Mammary epithelial cell (primary cell): Measurements from ENCODE around the gene SLX1A.

Source experiments
- EZH2 ChIP-seq: IDR thresholded peaks from 2 replicates; pipeline ENCODE4 v1.6.1; 2012; ENCODE audit warnings: low read length, inconsistent platforms, borderline replicate concordance
- TF ChIP-seq, protein P1 (sequence below), 2 donors: IDR thresholded peaks in 1 of 2; conservative IDR thresholded peaks in 1 of 2; 2 replicates each; pipeline ENCODE4 v1.5.1; 2011 to 2012; ENCODE audit warnings: inconsistent platforms in 2 of 2, low read length in 2 of 2, mild to moderate bottlenecking in 2 of 2, control low read depth in 1 of 2, low read depth in 1 of 2; ENCODE audit not compliant: insufficient read depth in 1 of 2; ENCODE audit errors: extremely low read depth in 1 of 2

DNA sequence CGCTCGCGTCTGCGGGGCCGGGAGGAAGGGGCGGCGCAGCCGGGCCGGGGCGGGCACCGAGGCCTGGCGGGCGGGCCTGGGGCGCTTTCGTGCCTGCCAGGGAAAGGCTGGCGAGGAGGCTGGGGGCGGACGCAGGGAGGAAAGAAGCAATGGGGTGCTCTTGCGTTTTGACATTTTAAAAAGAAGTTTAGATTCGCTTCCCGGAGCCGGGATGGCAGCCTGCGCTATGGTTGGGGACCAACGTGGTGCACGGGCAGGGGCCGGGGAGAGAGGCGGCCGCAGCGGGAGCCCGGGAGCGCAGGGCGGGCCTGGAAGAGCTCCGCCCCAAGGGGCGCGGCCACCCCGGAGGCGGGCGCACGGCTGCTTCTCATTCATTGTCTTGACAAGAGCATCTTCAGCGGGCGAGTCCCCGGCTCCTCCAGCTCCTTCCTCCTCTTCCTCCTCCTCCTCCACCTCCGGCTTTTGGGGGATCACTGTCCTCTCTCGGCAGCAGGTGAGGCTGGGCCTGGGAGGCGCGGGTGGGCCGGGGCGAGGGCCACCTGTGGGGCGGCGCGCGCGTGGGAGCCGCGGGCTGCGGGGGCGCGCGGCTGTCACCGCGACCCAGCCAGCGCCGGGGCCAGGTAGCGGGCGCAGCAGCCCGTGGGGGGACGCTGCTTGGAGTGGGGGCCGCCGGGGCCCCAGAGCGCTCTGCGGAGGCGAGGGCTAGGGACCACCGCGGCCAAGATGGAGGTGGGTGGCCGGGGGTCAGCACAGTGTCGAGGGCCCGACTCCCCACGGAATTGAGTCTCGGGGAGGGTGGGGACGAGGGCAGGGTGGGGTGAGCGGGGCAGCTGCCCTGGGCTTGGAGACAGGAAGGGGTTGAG is 10.2 kb upstream of the SLX1A start, which contains the start of gene CORO1A:
- TF ChIP-seq, protein P1, sequence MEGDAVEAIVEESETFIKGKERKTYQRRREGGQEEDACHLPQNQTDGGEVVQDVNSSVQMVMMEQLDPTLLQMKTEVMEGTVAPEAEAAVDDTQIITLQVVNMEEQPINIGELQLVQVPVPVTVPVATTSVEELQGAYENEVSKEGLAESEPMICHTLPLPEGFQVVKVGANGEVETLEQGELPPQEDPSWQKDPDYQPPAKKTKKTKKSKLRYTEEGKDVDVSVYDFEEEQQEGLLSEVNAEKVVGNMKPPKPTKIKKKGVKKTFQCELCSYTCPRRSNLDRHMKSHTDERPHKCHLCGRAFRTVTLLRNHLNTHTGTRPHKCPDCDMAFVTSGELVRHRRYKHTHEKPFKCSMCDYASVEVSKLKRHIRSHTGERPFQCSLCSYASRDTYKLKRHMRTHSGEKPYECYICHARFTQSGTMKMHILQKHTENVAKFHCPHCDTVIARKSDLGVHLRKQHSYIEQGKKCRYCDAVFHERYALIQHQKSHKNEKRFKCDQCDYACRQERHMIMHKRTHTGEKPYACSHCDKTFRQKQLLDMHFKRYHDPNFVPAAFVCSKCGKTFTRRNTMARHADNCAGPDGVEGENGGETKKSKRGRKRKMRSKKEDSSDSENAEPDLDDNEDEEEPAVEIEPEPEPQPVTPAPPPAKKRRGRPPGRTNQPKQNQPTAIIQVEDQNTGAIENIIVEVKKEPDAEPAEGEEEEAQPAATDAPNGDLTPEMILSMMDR (conservative IDR thresholded peaks at IDR 0.05 in 1 of 2, IDR thresholded peaks at IDR 0.05 in 1 of 2; ENCODE audit: extremely low read depth in 1 of 2, insufficient read depth in 1 of 2, low read depth in 1 of 2, low read length in 2 of 2): no peak
- no peak for TF ChIP-seq EZH2
